HG02970 (cell line): ENCODE measurements around the gene TMEM95.
"Not testable (repeated sequence)": the region's sequence is repeated elsewhere in the genome, so short reads cannot be mapped to it uniquely, and the experiment has no call there.

ENCODE experiments used
- ATAC-seq: cut with Tn5 transposase; IDR thresholded peaks from one replicate; pipeline ENCODE4 v1.9.1; 2021; ENCODE audit warnings: mild to moderate bottlenecking, moderate library complexity, moderate number of reproducible peaks; ENCODE audit not compliant: unreplicated experiment, low FRiP score

TMEM95 gene

DNA sequence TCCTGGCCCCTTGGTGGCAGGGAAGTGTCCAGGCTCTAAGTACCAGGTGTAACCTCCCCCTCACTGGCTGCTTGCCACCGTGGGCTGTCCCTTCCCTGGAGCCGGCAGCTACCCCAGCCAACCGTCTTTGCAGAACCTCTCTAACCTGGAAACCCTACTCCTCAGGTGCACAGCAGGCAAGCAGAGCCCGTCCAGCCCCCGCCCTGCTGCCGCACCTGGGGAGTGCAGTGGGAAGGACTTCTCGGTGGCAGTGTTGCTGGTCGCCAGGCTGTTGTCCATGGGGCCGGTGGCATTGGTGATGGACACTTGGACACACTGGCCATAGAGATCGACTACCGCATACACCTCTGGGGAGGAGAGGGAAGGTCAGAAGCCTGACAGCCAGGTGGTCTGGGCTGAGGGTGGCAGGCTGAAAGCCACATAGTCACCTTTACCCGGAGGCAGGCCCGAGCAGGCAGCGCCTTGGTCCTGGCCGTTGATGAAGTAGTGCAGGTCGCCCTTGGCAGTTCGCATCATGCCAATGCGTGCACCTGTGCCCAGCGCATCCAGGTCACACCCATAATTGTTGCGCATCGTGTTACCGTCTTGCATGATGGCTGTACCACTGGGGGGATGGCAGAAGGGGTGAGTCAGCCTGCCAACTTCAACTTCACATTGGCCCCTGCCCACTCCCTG, 32.3 kb upstream of the TMEM95 start:
- no peak for ATAC-seq

DNA sequence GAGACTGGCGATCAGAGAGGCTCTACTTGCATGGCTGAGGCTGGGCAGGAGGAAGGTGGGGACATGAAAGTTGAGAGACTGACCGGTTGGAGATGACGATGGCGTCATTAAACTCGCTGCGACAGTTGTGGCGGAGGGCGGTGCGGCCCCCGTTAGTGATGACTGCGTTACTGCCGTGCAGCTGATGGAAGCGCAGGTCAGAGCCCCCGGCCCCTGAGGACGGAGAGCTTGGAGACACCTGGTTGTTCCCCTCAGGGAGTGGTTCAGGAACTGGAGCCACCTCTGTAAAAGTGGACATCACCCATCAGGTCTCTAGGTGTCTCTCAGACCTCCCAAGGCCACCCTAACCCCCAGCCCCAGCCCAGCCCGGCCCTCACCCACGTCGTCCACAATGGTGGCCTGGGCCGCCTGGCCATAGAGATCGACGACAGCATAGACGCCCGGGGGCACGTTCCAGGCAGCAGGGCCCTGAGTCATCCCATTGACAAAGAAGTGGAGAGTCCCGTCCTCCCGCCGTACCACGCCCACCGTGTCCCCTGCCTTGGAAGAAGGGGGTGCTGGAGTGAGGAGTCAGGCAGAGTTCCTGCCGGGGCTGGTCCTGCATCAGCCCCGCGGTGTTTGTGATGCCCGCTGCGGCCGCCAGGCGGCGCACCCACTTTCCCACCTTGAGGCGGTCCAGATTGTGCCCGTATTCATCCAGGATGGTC, 31.1 kb upstream of the TMEM95 start:
- ATAC-seq: no peak

DNA sequence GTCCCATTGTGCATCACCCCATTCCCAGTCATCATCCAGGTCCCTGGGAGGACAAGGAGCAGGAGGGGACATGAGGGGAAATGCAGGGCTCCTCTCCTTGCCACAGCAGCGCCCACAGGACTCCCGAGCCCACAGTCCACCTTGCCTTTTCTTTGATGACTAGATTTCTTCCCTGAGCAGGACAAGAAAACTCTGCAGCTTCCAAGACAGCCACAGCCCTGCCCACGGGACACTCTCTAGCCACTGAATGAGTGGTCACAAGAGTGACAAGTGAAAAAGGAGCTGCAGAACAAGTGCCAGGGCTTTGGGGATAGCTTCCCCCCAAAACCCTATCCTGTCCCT, 30.5 kb upstream of the TMEM95 start:
- ATAC-seq: no peak

DNA sequence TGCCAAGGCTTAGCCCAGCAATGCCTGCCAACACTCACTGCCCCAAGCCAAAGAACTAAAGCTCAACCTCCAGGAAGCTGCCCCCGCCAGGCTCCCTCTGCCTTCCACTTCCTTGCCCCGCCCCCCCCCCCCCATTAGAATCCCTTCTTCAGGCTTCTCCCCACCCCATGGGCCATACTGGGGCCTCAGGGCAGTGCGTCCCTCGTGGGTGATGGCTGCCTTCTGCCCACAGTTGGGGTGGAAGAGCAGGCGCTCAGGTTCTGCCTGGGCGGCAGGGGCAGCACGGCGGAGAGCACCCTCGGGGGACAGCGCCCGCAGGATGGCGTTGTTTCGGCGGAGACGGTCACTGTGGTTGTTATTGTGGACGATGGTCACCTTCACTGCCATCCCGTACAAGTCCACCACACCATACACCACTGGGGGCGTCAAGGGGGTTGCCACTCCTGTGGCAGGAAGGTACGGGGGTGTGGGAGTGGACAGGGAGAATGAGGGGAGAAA, 29.9 kb upstream of the TMEM95 start:
- no peak for ATAC-seq

DNA sequence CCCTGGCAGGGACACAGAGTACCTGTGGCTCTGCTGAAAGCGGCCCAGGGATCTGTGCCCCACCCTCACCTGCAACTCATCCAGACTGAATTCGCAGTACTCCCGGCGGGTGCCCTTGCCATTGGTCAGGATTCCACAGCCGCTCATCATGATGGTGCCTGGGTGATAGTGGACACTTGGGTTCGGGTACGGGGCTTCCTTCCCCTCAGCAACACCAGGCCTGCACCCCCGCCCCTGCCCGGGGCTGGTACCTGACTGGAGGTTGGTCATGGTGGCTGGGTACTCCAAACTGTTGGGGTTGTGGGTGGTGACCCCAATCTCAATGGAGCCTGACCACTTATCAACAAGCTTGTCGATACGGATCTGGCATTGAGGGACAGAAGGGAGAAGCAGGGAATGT, 28.8 kb upstream of the TMEM95 start:
- no peak for ATAC-seq

DNA sequence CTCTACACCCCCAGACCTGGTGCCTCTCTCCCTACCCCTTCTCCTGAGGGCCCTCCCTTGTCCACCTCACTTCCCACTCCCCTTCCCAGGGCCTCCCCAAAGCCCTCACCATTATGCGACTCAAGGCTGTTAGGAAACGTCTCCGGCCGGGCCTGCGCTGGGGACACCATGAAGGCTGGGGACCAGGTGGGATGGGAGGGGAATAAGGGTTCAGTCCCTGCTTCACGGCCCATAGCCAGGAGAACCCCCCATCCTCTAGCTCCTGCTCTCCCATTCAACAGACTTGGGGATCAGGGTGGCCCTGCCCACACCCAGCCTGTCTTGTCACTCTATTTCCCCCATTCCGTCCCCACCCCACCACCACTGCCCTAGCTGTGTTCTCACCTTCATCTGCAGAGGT, 27.9 kb upstream of the TMEM95 start:
- ATAC-seq: no peak

DNA sequence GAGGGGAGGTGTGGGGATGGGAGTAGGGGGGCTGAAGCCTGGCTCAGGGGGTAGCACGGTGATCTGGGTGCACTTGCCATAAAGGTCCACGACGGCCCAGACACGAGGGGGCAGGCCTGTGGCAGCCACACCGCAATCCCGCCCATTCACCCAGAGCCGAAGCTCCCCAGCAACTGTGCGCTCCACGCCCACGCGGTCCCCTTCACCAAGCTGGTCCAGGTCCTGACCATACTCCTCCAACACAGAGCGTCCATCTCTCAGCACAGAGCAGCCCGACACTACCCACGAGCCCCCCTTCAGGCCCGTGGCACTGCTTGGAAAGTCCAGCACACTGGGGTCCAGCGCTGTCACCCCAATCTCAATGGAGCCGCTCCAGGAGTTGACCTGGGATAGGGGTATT, 27.5 kb upstream of the TMEM95 start:
- no peak for ATAC-seq

DNA sequence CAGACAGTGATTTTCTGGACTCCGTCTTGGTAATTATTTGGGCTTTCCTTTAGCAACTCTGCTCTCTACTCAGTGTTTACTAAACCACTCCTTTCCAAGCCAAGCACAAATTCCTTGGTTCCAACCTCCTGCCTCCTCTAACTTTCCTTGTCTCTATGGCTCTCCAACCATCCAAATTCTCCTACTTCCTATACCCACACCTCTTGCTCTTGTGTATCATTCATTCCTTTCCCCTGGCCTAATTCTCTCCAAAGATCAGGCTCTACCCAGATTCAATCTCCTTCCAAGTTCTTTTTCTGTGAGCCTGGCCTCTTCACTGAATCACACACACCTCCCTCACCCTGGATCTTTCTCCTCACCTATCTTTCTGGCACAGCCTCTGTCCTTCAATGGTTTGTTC, 26.9 kb upstream of the TMEM95 start:
- no peak for ATAC-seq

DNA sequence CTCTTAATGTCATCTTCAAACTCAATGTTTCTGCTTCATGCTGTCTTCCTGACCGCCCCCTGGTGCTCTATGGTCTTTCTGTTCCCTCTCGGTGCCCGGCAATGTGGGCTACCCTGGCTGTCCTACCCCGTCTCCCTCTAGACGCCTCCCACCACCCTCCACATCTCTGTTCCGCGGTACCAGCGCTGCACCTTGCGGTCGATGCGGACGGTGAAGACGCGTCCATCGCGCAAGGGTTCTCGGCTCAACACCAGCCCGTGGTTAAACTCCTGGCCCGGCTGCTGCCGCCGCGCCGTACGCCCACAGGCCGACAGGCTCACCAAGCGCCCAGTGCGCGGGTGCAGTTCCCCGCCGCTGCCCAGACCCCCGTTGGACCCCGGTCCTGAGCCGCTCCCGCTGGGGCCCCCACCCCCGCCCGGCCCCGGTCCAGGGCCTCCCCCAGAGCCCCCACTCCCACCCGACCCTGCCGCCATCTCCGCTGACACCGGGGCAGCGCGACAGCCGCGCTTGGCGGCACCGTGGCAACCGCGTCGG, 26.0 kb upstream of the TMEM95 start, which contains the start of gene NEURL4:
NEURL4 (minus strand) TSS at position 496 of the 534 bp plus-strand sequence; CDS start at position 473, 23 bp downstream.
- ATAC-seq: peak; percentile 4

DNA sequence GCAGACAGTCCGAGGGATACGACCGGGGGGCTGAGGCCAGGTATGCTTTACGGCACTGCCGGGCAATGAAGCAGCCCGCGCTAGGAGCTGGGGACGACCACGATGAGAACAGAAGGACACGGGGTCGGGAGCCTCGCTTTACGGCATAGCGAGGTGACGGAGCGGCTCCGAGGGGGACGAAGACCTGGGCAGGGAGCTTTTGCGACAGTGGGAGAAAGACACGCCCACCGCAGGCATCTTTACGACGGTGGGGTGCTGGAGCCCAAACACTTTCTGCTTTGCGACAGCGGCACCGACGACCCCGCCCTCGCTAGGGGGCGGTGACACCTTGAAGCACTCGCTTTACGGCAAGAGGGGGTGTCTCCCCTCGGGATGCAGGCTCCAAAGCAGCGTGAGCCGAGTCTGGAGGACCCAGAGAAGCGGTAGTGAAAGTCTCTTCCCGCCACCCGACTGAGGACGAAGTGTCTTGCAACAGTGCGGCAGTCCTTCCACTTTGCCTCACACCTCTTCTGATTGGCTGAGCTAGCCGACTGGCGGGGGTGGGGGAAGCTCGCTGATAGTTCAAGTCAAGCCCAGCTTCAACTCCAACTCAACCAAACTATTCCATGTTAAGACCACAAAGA, 25.5 kb upstream of the TMEM95 start:
- ATAC-seq: peak; percentile 73

DNA sequence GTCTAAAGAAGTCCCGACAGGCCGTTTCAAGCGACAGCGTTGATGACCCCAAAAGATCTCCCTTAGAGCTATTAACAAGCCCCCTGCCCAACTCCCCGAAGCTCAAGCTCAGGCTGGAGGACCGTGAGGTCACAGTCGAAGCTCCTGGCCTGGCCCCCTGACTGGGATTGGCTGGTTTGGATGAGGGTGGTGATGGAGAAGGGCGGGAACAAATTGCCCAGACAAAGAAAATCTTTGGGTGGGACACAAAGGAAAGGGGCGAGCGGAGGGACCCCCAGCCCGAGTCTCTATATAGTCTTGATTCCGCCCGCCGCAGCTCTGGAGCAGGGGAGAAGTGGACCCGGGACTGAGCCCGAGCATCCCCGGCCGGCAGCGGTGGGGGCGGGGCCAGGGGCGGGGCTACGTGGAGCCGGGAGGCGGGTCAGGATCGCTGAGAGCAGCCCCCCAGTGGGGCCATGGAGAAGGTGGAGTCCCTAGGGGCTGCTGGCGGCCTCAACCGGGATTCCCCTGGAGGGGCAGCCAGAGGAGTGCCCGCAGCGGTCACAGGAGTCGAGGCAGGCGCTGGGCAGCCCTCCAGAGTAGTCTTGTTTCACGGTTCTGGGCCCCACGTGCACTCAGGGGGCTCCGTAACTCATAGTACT, 24.8 kb upstream of the TMEM95 start:
- ATAC-seq: peak; percentile 31

DNA sequence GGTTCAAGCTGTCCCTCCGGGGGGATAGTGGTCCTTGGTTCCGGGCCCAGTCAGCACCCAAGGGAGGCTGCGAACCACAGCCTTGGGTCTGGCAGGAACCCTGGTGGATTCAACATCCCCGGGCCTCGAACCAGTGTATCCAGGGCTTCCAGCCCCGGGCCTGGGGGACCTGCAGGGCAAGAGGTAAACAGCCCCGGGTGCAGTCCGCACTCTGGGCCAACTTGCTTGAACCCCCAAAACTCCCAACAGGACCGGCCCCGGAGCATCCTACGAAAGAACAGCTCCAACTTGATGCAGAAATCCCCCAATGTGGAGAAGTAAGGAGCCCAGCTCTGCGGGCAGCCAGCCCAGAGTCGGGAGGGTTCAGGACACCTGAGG, 24.3 kb upstream of the TMEM95 start:
- ATAC-seq: no peak

DNA sequence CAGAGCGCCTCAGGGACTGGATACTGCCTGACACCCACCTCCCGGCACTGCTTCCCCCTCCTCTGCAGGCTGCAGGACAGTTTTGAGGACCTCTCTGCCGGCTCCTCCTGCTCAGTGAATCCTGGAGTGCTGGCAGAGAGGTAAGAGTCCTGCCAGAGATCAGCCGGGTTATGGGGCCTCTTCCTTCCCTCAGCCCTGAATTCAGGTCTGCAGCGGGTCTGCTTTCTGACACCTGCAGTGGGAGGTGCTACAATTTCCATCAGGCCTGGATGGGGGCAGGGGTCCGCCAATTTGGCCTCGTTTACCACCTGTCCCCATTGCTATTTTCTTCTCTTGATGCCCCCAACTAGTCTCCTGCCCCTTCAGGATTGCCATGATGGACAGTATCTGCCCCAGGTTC, 22.8 kb upstream of the TMEM95 start:
- ATAC-seq: no peak

DNA sequence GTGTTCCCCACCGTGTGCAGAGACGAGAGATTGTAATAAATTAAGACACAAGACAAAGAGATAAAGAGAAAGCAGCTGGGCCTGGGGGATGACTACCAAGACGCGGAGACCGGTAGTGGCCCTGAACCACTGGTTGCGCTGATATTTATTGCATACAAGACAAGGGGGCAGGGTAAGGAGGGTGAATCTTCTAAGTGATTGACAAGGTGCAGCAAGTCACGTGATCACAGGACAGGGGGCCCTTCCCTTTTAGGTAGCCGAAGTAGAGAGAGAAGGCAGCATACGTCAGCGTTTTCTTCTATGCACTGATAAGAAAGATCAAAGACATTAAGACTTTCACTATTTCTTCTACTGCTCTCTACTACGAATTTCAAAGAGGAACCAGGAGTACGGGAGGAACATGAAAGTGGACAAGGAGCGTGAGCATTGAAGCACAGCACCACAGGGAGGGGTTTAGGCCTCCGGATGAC, 22.3 kb upstream of the TMEM95 start:
- not testable (repeated sequence) for ATAC-seq

DNA sequence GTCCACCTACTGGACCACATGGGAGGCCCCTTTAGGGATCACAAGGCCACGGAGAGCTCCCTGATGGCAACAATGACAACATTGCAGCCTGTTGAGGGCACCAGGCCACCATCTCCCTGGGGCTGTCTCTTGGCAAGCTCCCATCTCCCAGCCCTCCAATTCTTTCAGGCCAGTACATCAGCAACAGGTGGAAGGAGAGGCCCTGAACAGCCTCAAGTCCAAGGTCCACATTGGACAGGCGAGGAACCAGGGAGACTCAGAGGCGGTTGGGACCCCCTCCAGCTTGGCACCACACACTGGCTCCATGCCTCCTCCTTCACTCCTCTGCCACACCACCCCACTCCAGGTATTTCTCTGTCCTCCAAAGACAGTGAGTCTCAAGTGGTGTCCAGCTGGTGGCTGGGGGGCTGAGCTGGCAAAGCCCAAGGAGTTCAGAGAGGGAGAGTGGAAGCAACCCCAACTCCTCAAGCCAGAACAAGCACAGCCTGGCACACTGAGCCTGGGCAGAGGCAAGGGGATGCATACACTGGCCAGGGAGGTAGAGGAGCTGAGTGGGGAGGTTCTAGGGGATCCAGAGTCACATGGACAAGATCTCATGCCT, 19.9 kb upstream of the TMEM95 start:
- ATAC-seq: no peak

DNA sequence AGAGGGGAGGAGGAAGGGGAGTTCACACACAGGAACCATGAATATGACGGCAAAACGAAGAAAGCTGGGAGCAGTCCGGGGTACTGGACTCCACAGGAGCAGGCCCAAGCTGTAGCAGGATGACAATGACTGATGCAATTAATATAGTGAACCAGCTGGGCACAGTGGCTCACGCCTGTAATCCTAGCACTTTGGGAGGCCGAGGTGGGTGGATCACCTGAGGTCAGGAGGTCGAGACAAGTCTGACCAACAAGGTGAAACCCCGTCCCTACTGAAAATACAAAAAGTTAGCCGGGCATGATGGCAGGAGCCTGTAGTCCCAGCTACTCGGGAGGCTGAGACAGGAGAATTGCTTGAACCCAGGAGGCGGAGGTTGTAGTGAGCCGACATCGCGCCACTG, 19.2 kb upstream of the TMEM95 start:
- not testable (repeated sequence) for ATAC-seq

DNA sequence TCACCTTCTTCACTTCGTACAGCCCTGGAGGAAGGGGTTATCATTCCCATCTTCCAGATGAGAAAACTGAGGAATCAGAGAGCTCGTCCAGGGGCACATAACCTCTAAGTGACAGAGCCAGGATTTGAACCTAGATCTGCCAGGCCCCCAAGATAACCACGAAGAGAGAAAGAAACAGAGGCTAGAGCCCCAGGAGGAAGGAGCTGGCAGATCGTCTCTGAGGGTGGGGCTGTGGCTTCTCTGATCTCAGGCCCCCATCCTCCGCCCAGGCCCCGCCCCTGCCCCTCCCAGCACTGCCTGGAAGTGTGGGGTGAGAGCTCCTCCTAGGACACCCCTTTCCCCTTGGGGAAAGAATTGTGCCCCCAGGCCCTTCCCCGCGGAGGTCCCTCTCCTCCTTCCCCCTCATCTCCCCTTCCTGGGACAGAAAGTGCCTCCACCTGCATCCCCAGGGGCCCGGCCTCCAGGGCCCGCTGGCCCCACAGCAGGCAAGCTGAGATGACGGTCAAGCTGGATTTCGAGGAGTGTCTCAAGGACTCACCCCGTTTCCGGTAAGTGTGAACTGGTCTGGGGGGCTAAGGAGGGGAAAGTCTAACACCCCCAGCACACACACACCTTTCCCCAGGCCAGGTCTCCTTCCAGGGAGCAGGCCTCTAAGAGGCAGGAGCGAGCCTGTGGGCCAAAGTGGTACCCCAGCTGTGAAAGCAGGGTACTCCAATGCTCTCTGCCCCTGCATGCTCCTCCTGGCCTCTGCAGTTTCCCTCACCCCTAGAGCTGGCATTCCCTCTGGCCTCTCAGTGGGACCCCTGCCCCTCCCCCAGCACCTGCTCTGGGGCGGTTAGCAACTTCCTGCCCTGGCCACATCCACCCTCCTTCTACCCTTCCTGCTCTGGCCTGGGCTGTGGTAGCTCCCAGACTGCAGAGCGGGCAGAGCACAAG, 18.4 kb upstream of the TMEM95 start, which contains the start of gene ACAP1:
ACAP1 (plus strand) TSS at position 290 of the 936 bp plus-strand sequence; CDS start at position 496, 206 bp downstream.
- ATAC-seq: peak; percentile 46

DNA sequence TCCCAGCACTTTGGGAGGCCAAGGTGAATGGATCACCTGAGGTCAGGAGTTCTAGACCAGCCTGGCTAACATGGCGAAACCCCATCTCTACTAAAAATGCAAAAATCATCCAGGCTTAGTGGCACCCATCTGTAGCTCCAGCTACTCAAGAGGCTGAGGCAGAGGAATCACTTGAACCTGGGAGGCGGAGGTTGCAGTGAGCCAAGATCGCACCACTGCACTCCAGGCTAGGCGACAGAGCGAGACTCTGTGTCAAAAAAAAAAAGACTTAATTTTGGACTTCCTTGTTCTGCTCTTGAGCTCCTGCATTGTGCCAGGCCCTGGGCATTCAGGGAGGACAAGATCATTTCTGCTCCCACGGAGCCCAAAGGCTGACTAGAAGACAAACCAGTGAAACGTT, 17.4 kb upstream of the TMEM95 start:
- not testable (repeated sequence) for ATAC-seq

DNA sequence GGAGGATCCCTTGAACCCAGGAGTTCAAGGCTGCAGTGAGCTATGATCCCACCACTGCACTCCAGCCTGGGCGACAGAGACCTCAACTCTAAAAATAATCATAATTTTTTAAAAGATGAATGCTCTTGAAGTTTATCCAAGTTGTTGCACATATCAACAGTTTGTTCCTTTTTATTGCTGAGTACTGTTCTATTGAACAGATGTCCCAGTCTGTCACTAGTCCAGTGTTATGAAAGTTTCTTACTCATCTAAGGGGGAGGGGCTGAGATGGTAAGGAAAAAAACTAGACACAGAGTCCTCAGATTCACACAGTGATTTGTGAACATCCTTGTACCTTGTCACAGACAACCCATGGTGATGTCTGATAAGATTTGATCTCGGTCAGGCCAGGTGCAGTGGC, 14.8 kb upstream of the TMEM95 start:
- no peak for ATAC-seq
